GM12878 (cell line): ENCODE data around the gene CCNH.

Experiments used
- CEBPB ChIP-seq, 2 experiments: fragments of 150-350 bp in 1 of 2; IDR thresholded peaks; 2 replicates each; pipeline ENCODE4 v1.6.1; 2012 to 2014; ENCODE audit warnings: low read depth in 2 of 2, low read length in 2 of 2, borderline replicate concordance in 1 of 2, inconsistent platforms in 1 of 2
- NR2C2 ChIP-seq: IDR thresholded peaks from 2 replicates; pipeline ENCODE4 v1.6.1; 2011; ENCODE audit warnings: borderline replicate concordance, low read depth; ENCODE audit not compliant: control insufficient read depth, insufficient read length
- SIN3A ChIP-seq: IDR thresholded peaks from 2 replicates; pipeline ENCODE4 v1.6.1; 2012; ENCODE audit warnings: low read depth, low read length, improper control_type of control experiment
- TCF12 ChIP-seq: IDR thresholded peaks from 2 replicates; pipeline ENCODE4 v1.6.1; 2011; ENCODE audit warnings: low read depth, mild to moderate bottlenecking, low read length
- ZNF207 ChIP-seq: fragments of 450-650 bp; IDR thresholded peaks from 2 replicates; pipeline ENCODE4 v1.6.1; 2014; ENCODE audit warnings: antibody characterized with exemption, mild to moderate bottlenecking, borderline replicate concordance
- TF ChIP-seq, protein P1 (sequence below), 3 experiments: IDR thresholded peaks in 2 of 3; conservative IDR thresholded peaks in 1 of 3; 2 replicates each; pipeline ENCODE4 v1.5.1; 2011; ENCODE audit warnings: low read depth in 3 of 3, low read length in 3 of 3, mild to moderate bottlenecking in 3 of 3, control low read depth in 2 of 3, moderate library complexity in 2 of 3, inconsistent platforms in 1 of 3, mixed read lengths in 1 of 3; ENCODE audit not compliant: control insufficient read depth in 2 of 3, insufficient read depth in 1 of 3; ENCODE audit errors: extremely low read depth in 1 of 3

DNA sequence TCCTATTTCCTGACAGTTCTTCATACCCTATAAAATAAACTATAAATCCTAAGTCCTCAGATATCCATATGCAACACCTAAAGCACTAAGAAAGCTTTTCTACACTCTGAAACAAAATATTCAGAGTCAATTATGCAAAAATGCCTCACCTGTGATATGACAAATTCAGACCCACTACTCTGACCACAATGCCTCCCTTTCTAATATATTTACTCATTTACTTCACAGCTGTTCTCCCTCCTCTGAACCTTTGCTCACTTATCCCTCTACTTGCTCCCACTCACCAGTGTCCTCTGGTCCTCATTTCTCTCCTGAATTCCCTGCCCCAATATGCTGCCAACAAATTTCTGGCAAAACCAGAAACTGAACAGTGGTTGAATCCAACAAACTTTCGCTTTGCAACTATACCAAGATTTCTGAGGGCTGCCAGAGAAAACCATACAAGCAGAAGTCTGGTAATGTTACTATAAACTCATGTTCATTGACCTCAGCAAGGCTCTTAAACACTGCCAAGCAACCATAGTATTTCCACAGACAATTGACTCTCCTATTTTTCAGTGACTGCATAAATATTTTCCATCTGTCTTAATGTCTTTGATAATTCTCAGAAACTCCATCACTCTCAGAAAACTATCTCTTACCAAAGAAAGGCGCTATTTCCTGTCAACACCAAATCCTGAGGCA lies 7.1 kb downstream of the CCNH start:
- TF ChIP-seq, protein P1, sequence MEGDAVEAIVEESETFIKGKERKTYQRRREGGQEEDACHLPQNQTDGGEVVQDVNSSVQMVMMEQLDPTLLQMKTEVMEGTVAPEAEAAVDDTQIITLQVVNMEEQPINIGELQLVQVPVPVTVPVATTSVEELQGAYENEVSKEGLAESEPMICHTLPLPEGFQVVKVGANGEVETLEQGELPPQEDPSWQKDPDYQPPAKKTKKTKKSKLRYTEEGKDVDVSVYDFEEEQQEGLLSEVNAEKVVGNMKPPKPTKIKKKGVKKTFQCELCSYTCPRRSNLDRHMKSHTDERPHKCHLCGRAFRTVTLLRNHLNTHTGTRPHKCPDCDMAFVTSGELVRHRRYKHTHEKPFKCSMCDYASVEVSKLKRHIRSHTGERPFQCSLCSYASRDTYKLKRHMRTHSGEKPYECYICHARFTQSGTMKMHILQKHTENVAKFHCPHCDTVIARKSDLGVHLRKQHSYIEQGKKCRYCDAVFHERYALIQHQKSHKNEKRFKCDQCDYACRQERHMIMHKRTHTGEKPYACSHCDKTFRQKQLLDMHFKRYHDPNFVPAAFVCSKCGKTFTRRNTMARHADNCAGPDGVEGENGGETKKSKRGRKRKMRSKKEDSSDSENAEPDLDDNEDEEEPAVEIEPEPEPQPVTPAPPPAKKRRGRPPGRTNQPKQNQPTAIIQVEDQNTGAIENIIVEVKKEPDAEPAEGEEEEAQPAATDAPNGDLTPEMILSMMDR (IDR thresholded peaks at IDR 0.05 in 2 of 3, conservative IDR thresholded peaks at IDR 0.05 in 1 of 3; ENCODE audit: control insufficient read depth in 2 of 3, extremely low read depth in 1 of 3, insufficient read depth in 1 of 3, low read depth in 3 of 3, low read length in 3 of 3) = no peak
- no peak for TF ChIP-seq CEBPB (IDR thresholded peaks at IDR 0.05; ENCODE audit: borderline replicate concordance in 1 of 2, low read depth in 2 of 2, low read length in 2 of 2)
- no peak for TF ChIP-seq ZNF207
- TF ChIP-seq SIN3A = no peak
- no peak for TF ChIP-seq NR2C2
- no peak for TF ChIP-seq TCF12
